ENCODE results near the gene AXIN1. TPM values are rescaled to one million over a fixed set of nuclear protein-coding genes. Genes with fewer than 3 reads are reported as not detected.

Gene AXIN1
- total RNA-seq, 1 experiment from 2014 or later = 32.7 TPM

DNA sequence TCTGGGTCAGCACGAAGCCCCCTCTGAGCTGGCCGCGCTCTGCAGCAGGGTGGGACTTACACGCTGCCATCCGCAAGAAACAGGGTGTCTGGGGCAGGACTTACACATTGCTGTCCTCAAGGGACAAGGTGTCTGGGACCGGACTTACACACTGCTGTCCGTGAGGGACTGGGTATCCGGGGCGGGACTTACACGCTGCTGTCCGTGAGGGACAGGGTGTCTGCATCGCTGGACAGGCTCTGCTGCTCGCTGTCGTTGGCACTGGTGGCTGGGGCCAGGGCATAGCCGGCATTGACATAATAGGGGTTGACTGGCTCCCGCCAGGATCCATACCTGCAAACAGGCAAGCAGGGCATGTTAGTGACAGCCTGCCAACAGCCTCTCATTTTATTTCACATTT, 38.2 kb downstream of the AXIN1 start:
- Histone ChIP-seq H3K27ac (ENCODE audit: low read depth, low read length, poor library complexity, severe bottlenecking) (no peak overlapping the region), H3K4me3 (ENCODE audit: low read depth, low read length, poor library complexity, severe bottlenecking) (no peak overlapping the region), H3K9me3 (ENCODE audit: low read depth, low read length, poor library complexity, severe bottlenecking) (no peaks in the 10 kb centered on the region), H3K4me1 (ENCODE audit: insufficient read depth, low read length, poor library complexity, severe bottlenecking) (no peaks in the 10 kb centered on the region), H3K36me3 (ENCODE audit: insufficient read depth, low read length, poor library complexity, severe bottlenecking) (peaks cover 6% of the 10 kb centered on the region), H3K27me3 (replicated peaks; ENCODE audit: insufficient read depth, low read depth, low read length, poor library complexity) (no peaks in the 10 kb centered on the region)
- TF ChIP-seq EZH2 (IDR thresholded peaks at IDR 0.05; ENCODE audit: borderline replicate concordance, low read depth, low read length, poor library complexity, severe bottlenecking) = no peak
- TF ChIP-seq, protein P1, sequence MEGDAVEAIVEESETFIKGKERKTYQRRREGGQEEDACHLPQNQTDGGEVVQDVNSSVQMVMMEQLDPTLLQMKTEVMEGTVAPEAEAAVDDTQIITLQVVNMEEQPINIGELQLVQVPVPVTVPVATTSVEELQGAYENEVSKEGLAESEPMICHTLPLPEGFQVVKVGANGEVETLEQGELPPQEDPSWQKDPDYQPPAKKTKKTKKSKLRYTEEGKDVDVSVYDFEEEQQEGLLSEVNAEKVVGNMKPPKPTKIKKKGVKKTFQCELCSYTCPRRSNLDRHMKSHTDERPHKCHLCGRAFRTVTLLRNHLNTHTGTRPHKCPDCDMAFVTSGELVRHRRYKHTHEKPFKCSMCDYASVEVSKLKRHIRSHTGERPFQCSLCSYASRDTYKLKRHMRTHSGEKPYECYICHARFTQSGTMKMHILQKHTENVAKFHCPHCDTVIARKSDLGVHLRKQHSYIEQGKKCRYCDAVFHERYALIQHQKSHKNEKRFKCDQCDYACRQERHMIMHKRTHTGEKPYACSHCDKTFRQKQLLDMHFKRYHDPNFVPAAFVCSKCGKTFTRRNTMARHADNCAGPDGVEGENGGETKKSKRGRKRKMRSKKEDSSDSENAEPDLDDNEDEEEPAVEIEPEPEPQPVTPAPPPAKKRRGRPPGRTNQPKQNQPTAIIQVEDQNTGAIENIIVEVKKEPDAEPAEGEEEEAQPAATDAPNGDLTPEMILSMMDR (conservative IDR thresholded peaks at IDR 0.05; ENCODE audit: low read depth, low read length) = no peak
- no peak for DNase-seq (ENCODE audit: low spot score)
- intact Hi-C loops (cut with micrococcal nuclease; ENCODE audit: unreplicated experiment) = no loop called here
- BruUV-seq (replicated peaks) = no TSS peak
- POLR2A ChIA-PET (ENCODE audit: low non-redundant PET) = no interaction called here
- CTCF ChIA-PET = no interaction called here

DNA sequence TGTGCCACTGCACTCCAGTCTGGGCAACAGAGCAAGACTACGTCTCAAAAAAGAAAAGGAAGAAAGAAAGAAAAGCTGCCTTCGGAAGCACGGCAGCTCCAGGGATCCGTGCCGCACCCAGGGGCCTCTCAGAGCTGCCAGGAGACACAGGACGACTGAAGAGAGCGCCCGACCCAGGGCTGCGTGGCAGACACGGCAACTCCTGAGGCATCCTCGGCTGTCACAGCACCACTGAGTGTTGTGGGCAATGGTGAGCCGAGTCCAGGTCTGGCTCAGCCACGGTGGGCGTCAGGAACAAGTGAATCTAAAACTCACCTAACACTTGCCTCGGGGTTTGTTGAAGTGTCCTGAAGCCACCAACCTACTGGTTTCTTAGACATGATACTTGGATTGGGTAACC, 40.8 kb downstream of the AXIN1 start:
- H3K9me3 ChIP-seq (ENCODE audit: low read depth, low read length, poor library complexity, severe bottlenecking) = no peaks in the 10 kb centered on the region
- DNase-seq (ENCODE audit: low spot score) = no peak
- intact Hi-C loops (cut with micrococcal nuclease; ENCODE audit: unreplicated experiment) = no loop called here
- H3K4me3 ChIP-seq (ENCODE audit: low read depth, low read length, poor library complexity, severe bottlenecking) = no peak overlapping the region
- H3K36me3 ChIP-seq (ENCODE audit: insufficient read depth, low read length, poor library complexity, severe bottlenecking) = peaks cover 16% of the 10 kb centered on the region
- H3K27me3 ChIP-seq (replicated peaks; ENCODE audit: insufficient read depth, low read depth, low read length, poor library complexity) = no peaks in the 10 kb centered on the region
- no peak overlapping the region for H3K27ac ChIP-seq (ENCODE audit: low read depth, low read length, poor library complexity, severe bottlenecking)
- ChIA-PET POLR2A (ENCODE audit: low non-redundant PET) (no interaction called here), CTCF (interaction anchor here (0.6 kb wide), 1 partner anchor 91 kb away, joined by 4 read pairs; no protein-coding TSS in a partner anchor)
- no peaks in the 10 kb centered on the region for H3K4me1 ChIP-seq (ENCODE audit: insufficient read depth, low read length, poor library complexity, severe bottlenecking)
- TF ChIP-seq EZH2 (IDR thresholded peaks at IDR 0.05; ENCODE audit: borderline replicate concordance, low read depth, low read length, poor library complexity, severe bottlenecking) = no peak
- TF ChIP-seq, protein P1 (conservative IDR thresholded peaks at IDR 0.05; ENCODE audit: low read depth, low read length) = no peak
- no TSS peak for BruUV-seq (replicated peaks)

DNA sequence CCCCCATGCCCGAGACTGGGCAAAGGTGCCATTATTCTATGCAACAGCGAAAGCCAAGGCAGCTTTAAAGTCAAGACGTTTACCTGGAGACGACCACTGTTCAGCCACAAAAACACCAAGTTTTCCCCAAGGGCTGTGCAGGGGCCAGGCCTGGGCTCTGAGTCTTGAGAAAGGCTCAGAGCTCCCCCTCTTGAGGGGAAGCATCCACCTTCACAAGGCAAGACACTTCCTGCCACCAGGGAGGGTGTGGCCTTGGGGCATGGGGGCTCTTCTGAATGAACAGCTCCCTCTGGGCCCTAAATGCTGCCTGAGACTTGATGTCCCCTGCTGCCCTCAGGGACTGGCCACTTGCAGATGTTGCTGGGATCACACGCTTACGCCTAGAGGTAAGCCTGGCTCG, 43.0 kb downstream of the AXIN1 start:
- H3K27me3 ChIP-seq (replicated peaks; ENCODE audit: insufficient read depth, low read depth, low read length, poor library complexity) = no peaks in the 10 kb centered on the region
- H3K9me3 ChIP-seq (ENCODE audit: low read depth, low read length, poor library complexity, severe bottlenecking) = no peaks in the 10 kb centered on the region
- H3K27ac ChIP-seq (ENCODE audit: low read depth, low read length, poor library complexity, severe bottlenecking) = no peak overlapping the region
- TF ChIP-seq, protein P1 (conservative IDR thresholded peaks at IDR 0.05; ENCODE audit: low read depth, low read length) = no peak
- TF ChIP-seq EZH2 (IDR thresholded peaks at IDR 0.05; ENCODE audit: borderline replicate concordance, low read depth, low read length, poor library complexity, severe bottlenecking) = no peak
- no peak for DNase-seq (ENCODE audit: low spot score)
- ChIA-PET POLR2A (ENCODE audit: low non-redundant PET) (no interaction called here), CTCF (interaction anchor here (0.6 kb wide), 1 partner anchor 124 kb away, joined by 4 read pairs; no protein-coding TSS in a partner anchor)
- BruUV-seq (replicated peaks) = no TSS peak
- H3K4me3 ChIP-seq (ENCODE audit: low read depth, low read length, poor library complexity, severe bottlenecking) = no peak overlapping the region
- peaks cover 16% of the 10 kb centered on the region for H3K36me3 ChIP-seq (ENCODE audit: insufficient read depth, low read length, poor library complexity, severe bottlenecking)
- H3K4me1 ChIP-seq (ENCODE audit: insufficient read depth, low read length, poor library complexity, severe bottlenecking) = no peaks in the 10 kb centered on the region
- intact Hi-C loops (cut with micrococcal nuclease; ENCODE audit: unreplicated experiment) = no loop called here
